Effector memory CD8-positive, alpha-beta T cell (primary cell): ENCODE measurements around the gene NEDD8.

Source experiments
- ATAC-seq: fragments of 150-1000 bp; cut with Tn5 transposase; replicated peaks from 2 replicates; pipeline ENCODE4 v1.10.0; 2021; ENCODE audit warnings: mild to moderate bottlenecking, moderate library complexity
- DNase-seq, 3 experiments: peaks; one replicate each; pipeline ENCODE4 v3.0.0; 2021
- H3K27ac Mint-ChIP-seq, 2 donors: one replicate each; pipeline ENCODE4 v1.8.0; 2022; ENCODE audit warnings: mild to moderate bottlenecking in 2 of 2, mixed read lengths in 2 of 2, moderate library complexity in 2 of 2
- H3K27me3 Mint-ChIP-seq, 2 donors: one replicate each; pipeline ENCODE4 v1.8.0; 2022; ENCODE audit warnings: mixed read lengths in 2 of 2
- H3K36me3 Mint-ChIP-seq: one replicate; pipeline ENCODE4 v1.8.0; 2022; ENCODE audit warnings: mild to moderate bottlenecking, moderate library complexity, mixed read lengths; ENCODE audit not compliant: insufficient read depth
- H3K4me1 Mint-ChIP-seq, 2 donors: one replicate each; pipeline ENCODE4 v1.8.0; 2022; ENCODE audit warnings: low read depth in 2 of 2, mixed read lengths in 2 of 2
- H3K4me3 Mint-ChIP-seq, 2 donors: one replicate each; pipeline ENCODE4 v1.8.0; 2022; ENCODE audit warnings: mild to moderate bottlenecking in 2 of 2, mixed read lengths in 2 of 2, moderate library complexity in 2 of 2
- H3K9me3 Mint-ChIP-seq, 2 donors: one replicate each; pipeline ENCODE4 v1.8.0; 2022; ENCODE audit warnings: mixed read lengths in 2 of 2
- total RNA-seq, 9 experiments: gene quantifications; one replicate each; lab custom pipeline; 2026; lab: John Stamatoyannopoulos, UW

Gene NEDD8
- total RNA-seq: 15.5 to 35.5 (median 26.2) reads per million in 9 experiments

DNA sequence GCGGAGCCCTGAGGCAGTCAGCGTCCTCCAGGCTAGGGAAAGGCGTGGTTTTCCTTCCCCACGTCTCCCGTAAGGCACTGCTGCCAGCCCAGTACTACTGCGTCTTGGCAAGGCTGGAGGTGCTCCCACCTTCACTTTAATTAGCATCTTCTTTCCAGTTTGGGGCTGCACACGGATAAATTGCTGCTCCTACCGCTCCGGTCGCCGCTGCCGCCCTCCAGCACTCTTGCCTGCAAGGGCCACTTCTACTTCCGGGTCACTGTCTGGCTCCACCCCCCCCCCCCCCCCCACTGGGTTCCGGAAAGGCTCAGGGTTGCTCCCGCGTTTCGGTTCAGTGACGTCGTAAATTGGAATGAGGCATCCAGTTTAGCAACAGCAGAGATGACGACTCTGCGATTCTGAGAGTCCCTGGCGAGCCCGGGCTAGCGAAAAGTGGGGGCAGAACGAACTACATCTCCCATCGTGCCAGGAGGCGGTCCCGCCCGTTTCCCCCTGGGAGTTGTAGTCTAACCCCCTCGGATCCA, at the start of gene NEDD8:
TSS of gene NEDD8 (minus strand) at position 247 of the 524 bp plus-strand sequence. CDS start at position 147, 100 bp downstream.
- ATAC-seq: peak; percentile 83
- H3K4me1 Mint-ChIP-seq: peaks cover 36 to 42% of the 10 kb centered on the region in 2 donors
- H3K9me3 Mint-ChIP-seq: no peaks in the 10 kb centered on the region
- H3K27me3 Mint-ChIP-seq: no peaks in the 10 kb centered on the region
- peak within 1 kb of the TSS; percentile 81 to 91 for H3K27ac Mint-ChIP-seq
- H3K4me3 Mint-ChIP-seq: peak within 1 kb of the TSS; percentile 80 to 85
- peak; percentile 82 to 86 (median 82) for DNase-seq
- peaks cover 38% of the 10 kb centered on the region for H3K36me3 Mint-ChIP-seq

DNA sequence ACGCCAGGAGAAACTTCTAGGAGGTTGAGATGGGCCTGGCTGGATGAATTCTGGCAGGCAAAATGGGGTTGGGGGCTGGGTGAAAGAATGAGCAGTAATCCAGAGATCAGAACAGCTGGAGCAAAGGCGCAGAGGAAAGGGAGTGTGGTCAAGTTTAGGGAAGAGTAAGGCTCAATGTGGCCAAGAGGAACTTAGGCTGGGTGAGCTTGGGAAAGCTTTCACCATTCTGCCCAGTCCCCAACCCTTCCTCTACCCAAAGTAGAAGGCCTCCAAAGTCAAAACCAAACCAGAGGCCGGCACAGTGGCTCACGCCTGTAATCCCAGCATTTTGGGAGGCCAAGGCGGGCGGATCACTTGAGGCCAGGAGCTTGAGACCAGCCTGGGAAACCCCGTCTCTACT, 49.5 kb upstream of the NEDD8 start:
- ATAC-seq (no peak), DNase-seq (no peak)
- Mint-ChIP-seq H3K36me3 (peaks cover 2% of the 10 kb centered on the region), H3K27me3 (no peaks in the 10 kb centered on the region), H3K4me3 (no peak overlapping the region), H3K4me1 (peaks cover 13 to 15% of the 10 kb centered on the region in 2 donors), H3K27ac (peak overlapping the region in 1 of 2 donors; percentile 9), H3K9me3 (no peaks in the 10 kb centered on the region)

DNA sequence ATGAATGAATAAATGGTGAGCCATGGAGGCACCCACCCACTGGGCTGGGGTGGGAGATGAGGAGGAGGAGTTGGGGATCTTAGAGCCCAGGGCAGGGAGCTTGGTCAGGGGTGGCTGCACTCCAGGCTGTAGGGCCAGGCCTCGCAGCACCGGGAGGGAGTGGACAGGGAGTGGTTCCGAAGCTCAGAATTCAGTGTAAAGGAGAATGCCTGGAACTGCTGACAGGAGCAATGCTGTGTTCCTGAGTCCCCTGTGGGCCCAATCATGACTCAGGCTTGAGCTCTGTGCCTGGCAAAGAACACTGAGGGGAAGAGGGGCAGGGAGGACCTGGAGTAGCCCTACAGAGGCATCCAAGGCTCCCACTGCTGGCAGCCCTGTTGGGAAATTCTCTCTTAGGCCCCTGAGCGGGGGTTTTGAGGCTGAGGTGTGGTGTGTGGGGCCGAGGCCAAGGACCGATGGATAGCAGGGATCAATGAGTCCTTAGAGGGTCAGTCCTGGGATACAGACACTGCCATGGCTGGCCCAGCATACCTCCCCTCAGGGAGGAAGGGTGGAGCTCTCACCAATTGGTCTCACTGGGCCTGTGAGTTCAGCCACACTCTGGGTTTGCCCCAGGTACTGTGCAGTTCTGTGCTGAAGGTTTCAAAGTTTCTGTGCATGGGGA, 48.8 kb upstream of the NEDD8 start:
- H3K4me1 Mint-ChIP-seq: peaks cover 13 to 15% of the 10 kb centered on the region in 2 donors
- no peaks in the 10 kb centered on the region for H3K9me3 Mint-ChIP-seq
- ATAC-seq (no peak), DNase-seq (no peak)
- peaks cover 2% of the 10 kb centered on the region for H3K36me3 Mint-ChIP-seq
- no peaks in the 10 kb centered on the region for H3K27me3 Mint-ChIP-seq
- peak overlapping the region in 1 of 2 donors; percentile 90 for H3K27ac Mint-ChIP-seq
- no peak overlapping the region for H3K4me3 Mint-ChIP-seq

DNA sequence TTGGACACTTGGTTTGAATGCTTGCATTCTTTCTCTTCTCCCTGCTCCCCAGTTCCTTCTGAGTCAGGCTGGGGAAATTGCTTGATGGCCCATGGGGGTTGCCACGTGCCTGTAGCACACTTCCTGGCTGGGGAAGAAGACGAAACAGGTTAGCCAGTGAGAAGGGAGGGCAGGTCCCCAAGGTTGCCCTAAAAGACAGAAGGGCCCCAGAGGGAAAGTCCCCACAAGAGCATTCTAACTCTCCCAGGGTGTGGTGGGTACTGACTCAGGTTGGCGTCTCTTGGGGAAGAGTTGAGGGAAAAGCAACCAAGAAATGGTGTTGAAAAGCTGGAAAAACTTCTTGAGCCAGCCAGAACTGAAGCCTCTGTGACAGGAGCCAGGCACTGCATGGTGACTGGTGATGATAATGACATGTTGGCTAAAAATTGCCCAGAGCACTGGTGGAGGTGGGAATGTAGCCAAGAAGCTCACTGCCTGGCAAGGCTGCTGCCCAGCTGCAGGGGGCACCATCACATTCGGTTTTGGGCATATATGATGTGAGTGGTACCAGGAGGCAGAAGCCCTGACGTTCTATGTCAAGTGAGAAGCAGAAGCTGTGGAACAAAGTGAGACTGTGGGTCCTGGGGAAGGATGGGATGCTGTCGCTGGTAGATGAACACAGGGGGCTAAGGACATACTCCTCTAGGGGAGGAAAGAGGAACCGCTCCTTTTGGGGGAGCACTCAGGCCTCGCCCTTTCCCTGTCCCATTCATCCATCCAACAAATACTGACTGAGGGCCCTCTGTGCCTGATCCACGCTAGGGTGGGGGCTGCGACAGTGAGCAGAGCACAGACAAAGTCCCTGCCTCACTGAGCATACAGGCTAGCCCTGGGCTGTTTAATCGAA, 47.4 kb upstream of the NEDD8 start:
- ATAC-seq (peak; percentile 91), DNase-seq (peak in 1 of 3 experiments; percentile 26)
- H3K27ac Mint-ChIP-seq: peak overlapping the region; percentile 27 to 66
- H3K36me3 Mint-ChIP-seq: peaks cover 2% of the 10 kb centered on the region
- no peak overlapping the region for H3K4me3 Mint-ChIP-seq
- H3K27me3 Mint-ChIP-seq: no peaks in the 10 kb centered on the region
- H3K9me3 Mint-ChIP-seq: no peaks in the 10 kb centered on the region
- peaks cover 13 to 15% of the 10 kb centered on the region in 2 donors for H3K4me1 Mint-ChIP-seq

DNA sequence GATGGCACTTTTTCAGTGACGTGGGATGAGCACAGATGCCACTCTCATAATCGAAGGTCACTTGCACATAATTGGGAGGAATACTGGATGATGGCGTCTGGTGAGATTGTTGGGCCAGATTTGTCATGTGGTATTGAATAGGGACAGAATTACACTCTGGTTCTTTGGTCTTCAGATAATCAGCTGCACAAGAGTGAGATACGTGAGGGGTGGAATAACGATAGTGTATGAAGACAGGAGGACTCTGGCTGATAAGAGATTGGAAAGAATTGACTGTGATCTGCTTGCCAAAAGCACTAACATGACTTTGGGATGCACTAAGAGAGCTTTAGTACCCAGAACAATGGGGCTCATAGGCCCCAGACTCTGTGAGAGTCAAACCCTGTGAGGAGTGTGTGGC, 46.3 kb upstream of the NEDD8 start:
- Mint-ChIP-seq H3K36me3 (peaks cover 2% of the 10 kb centered on the region), H3K27me3 (no peaks in the 10 kb centered on the region), H3K4me1 (peaks cover 13 to 15% of the 10 kb centered on the region in 2 donors), H3K9me3 (no peaks in the 10 kb centered on the region), H3K4me3 (no peak overlapping the region), H3K27ac (peak overlapping the region in 1 of 2 donors; percentile 27)
- no peak for ATAC-seq
- DNase-seq: no peak

DNA sequence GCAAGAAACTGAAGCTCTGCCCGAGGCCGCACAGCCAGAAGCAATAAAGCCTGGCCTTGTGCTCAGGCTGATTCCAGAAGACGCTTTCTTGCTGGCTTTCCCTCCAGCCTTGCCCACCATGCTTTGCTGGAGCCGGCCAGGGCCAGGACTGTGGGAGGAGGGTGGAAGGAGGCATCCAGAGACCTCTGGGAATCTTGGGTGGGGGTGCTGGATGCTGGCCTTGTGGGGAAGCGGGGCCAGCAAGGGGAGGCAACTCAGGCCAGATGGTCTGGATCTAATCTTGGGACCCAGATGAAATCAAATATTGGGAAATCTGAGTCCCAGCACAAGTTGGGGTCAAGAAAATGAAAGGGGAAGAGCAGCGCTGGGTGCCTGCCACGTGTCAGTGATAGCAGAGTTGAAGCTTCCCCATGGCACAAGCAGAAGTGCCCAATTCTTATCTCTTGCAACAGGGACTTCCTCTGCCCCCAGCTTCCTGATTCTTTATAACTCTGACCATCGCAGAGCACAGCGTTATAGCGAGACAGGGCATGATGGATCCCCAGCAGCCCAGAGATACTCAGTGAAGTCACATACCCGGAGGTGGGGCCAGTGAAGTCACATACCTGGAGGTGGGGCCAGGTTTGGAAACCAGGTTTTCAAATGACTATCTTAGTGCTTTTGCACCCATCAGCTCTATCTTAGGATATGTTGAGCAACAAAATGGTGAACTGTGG, 45.6 kb upstream of the NEDD8 start:
- peaks cover 2% of the 10 kb centered on the region for H3K36me3 Mint-ChIP-seq
- H3K4me3 Mint-ChIP-seq: no peak overlapping the region
- DNase-seq: no peak
- peak overlapping the region in 1 of 2 donors; percentile 27 for H3K27ac Mint-ChIP-seq
- H3K9me3 Mint-ChIP-seq: no peaks in the 10 kb centered on the region
- H3K27me3 Mint-ChIP-seq: no peaks in the 10 kb centered on the region
- ATAC-seq: no peak
- H3K4me1 Mint-ChIP-seq: peaks cover 14 to 15% of the 10 kb centered on the region in 2 donors

DNA sequence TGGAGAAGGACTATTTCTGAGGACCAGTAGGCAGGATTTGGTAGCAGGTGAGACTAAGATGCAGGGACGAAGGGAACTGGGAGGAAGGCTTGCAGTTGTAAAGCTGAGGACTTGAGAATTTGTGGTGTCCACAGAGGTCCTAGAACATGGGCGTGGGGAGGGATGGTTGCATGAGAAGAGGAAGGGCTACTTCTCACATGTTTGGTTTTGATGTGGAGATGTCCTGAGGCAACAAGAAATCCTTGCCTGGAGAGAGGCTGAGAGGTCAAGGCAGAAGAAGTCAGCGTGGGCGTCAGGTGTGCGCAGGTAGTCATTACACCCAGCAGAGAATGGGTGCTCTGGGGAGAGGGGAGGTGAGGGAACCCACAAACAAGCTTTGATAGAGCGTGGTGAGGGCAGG, 44.9 kb upstream of the NEDD8 start:
- DNase-seq (no peak), ATAC-seq (no peak)
- Mint-ChIP-seq H3K36me3 (peaks cover 2% of the 10 kb centered on the region), H3K27me3 (no peaks in the 10 kb centered on the region), H3K27ac (peak overlapping the region in 1 of 2 donors; percentile 7), H3K4me3 (no peak overlapping the region), H3K4me1 (peaks cover 19 to 21% of the 10 kb centered on the region in 2 donors), H3K9me3 (no peaks in the 10 kb centered on the region)

DNA sequence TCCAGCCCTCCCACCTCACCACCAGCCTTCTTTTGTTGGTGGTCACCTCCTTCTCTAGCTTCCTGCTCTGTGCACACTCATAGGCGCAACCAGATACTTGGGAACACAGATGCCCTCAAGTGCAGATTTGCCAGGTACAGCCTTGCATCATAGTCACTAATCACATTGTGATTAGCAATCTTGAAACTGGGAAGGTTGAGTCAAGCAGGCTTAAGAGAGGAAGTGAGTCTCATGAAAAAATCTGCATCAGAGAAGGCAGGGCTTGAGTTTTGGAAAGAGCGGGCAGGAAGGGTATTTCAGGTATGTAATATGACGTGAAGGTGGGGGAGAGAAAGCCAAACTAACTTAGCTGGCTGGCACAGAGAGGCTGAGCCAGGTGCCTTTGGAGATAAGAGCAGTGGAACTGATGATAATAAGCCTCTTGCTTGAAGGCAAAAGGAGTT, 42.0 kb upstream of the NEDD8 start:
- H3K36me3 Mint-ChIP-seq: peaks cover 13% of the 10 kb centered on the region
- H3K9me3 Mint-ChIP-seq: no peaks in the 10 kb centered on the region
- H3K4me3 Mint-ChIP-seq: no peak overlapping the region
- H3K27ac Mint-ChIP-seq: peak overlapping the region in 1 of 2 donors; percentile 53
- H3K27me3 Mint-ChIP-seq: no peaks in the 10 kb centered on the region
- no peak for ATAC-seq
- H3K4me1 Mint-ChIP-seq: peaks cover 25 to 27% of the 10 kb centered on the region in 2 donors
- DNase-seq: no peak

DNA sequence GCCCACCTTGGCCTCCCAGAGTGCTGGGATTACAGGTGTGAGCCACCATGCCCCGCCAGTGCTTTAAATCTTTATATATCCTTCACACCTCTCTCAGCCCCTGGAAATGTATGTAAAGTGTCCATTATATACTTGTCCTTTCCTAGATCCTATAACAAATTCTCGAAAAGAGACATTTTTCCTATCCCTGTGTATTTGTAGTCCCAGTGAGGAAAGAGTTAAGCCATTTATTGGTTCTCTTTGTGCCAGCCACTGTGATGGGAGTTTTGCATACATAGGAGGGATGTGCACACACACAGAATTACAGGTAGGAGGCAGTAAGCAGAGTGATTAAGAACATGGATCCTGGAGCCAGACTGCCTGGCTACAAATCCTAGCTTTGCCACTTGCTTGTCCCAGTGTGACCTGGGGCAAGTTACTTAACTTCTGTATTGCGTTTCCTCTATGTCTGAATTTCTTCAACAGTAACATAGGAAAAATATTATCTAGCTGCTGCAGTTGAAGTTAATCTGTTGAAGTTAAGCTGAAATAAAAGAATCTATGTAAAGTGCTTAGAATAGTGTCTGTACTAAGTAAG, 41.3 kb upstream of the NEDD8 start:
- H3K4me1 Mint-ChIP-seq: peaks cover 21 to 27% of the 10 kb centered on the region in 2 donors
- H3K4me3 Mint-ChIP-seq: no peak overlapping the region
- no peaks in the 10 kb centered on the region for H3K27me3 Mint-ChIP-seq
- no peaks in the 10 kb centered on the region for H3K9me3 Mint-ChIP-seq
- H3K36me3 Mint-ChIP-seq: peaks cover 18% of the 10 kb centered on the region
- no peak for ATAC-seq
- H3K27ac Mint-ChIP-seq: peak overlapping the region; percentile 80 to 94
- no peak for DNase-seq

DNA sequence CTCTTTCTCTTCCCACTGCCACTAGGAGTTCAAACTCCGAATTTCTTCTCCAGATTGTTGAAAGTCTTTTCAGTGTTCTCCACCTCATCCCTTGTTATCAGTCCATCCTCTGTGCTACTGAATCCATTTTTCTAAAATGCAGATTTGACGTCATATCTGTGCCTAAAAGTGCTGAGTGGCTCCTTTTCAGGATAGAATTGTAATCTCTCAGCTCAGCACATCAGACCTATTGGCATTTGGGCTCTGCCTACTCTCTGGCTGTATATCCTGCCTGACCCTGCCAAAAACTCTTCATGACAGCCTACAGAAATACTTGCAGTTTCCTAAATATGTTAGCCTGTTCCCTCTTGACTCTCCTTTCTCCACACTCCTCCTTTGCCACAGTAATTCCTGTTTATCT, 40.3 kb upstream of the NEDD8 start:
- ATAC-seq (no peak), DNase-seq (no peak)
- Mint-ChIP-seq H3K4me1 (peaks cover 17 to 27% of the 10 kb centered on the region in 2 donors), H3K9me3 (no peaks in the 10 kb centered on the region), H3K4me3 (peak overlapping the region; percentile 83 to 93), H3K27me3 (no peaks in the 10 kb centered on the region), H3K27ac (peak overlapping the region; percentile 80 to 94), H3K36me3 (peaks cover 23% of the 10 kb centered on the region)

DNA sequence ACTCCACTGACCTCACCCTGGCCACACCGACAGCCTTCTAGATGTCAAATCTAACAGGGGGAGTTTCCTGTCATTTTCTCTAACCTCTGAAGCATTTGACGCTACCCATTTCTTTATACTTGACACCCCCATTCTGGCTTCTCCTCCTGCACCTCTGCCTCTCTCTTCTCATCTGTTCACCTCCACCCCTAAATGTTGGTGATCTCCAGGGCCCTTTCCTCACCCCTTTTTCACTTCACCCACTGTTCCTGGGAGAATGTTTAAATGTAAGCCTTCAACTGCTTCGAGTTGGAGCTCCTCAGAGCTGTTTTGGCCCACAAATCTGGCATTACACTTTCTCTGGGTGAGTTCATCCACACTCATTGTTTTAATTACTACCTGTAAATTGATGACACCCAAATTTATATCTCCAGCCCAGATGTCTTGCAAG, 39.7 kb upstream of the NEDD8 start:
- H3K27me3 Mint-ChIP-seq: no peaks in the 10 kb centered on the region
- H3K27ac Mint-ChIP-seq: peak overlapping the region; percentile 80 to 94
- DNase-seq (no peak), ATAC-seq (no peak)
- H3K36me3 Mint-ChIP-seq: peaks cover 26% of the 10 kb centered on the region
- H3K9me3 Mint-ChIP-seq: no peaks in the 10 kb centered on the region
- H3K4me3 Mint-ChIP-seq: peak overlapping the region; percentile 83 to 93
- peaks cover 22 to 33% of the 10 kb centered on the region in 2 donors for H3K4me1 Mint-ChIP-seq

DNA sequence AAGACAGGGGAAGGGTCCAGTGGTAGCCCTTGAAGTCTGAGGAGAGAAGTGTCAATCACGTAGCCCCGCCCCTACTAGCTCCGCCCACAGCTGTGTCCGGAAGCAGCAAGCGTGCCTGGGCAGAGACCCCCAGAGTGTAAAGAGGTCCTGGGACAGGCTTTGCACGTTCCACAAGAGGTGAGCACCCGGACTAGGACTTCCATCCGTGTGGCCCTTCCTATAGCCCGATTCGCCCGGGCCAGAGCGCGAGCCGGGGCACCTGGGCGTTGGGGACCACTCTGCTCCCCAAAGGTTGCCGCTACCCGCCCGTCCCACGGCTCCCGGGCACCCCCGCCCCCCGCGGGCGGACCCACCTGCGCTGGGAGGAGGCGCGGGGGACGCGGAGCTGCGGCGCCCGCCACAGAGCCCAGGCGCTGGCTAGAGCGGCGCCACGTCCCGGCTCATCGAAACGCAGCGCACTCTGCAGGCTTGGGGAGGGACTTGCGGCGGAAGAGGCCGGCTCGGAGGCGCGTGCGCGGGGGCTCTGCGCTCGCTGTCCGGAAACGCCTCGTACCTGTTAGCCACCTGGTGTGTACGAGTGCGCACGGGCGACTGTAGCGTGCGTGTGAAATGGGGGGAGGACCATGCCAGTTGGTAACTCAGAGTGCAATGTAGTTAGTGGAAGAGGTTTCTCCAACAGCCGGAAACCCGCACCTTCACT, 39.1 kb upstream of the NEDD8 start, which contains the start of gene RABGGTA:
TSS of gene RABGGTA (minus strand) at position 464 of the 700 bp plus-strand sequence. CDS start 482 bp downstream, outside the sequence.
- Mint-ChIP-seq H3K27ac (peak within 1 kb of the TSS; percentile 80 to 94), H3K4me3 (peak within 1 kb of the TSS; percentile 83 to 93), H3K36me3 (peaks cover 31% of the 10 kb centered on the region), H3K4me1 (peaks cover 24 to 34% of the 10 kb centered on the region in 2 donors), H3K27me3 (no peaks in the 10 kb centered on the region), H3K9me3 (no peaks in the 10 kb centered on the region)
- ATAC-seq (peak; percentile 87), DNase-seq (peak; percentile 91 to 92 (median 92))
